Epithelial cell of prostate (primary cell): ENCODE data around the gene GSG1L2.
"Not testable (repeated sequence)": the region's sequence is repeated elsewhere in the genome, so short reads cannot be mapped to it uniquely, and the experiment has no call there.

Experiments
- DNase-seq: peaks from one replicate; pipeline ENCODE4 v3.0.0-alpha.2; 2011; ENCODE audit warnings: low read depth, low spot score
- H3K27ac ChIP-seq: fragments of 450-650 bp; 2 replicates; pipeline ENCODE4 v1.5.1; 2017; ENCODE audit warnings: mild to moderate bottlenecking

Gene GSG1L2

DNA sequence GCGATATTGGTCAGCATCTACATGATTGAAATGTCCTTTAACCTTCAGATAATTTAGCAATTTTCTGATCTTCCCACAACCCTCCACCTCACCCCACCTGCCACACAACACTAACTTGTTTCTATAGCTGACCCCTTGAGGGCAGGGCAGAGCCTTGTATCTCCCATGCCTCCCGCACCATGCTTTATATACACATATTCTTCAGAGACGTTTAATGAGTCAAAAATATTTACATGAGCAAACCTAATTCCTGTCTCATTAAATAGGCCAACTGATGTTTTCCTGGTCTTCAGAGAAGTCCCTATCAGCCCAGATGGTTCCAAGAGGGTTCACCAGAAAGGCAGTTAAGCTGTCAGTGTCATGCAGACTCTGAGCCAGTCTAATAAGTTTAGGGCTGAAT is 23.9 kb downstream of the GSG1L2 start:
- no peak overlapping the region for H3K27ac ChIP-seq
- no peak for DNase-seq

DNA sequence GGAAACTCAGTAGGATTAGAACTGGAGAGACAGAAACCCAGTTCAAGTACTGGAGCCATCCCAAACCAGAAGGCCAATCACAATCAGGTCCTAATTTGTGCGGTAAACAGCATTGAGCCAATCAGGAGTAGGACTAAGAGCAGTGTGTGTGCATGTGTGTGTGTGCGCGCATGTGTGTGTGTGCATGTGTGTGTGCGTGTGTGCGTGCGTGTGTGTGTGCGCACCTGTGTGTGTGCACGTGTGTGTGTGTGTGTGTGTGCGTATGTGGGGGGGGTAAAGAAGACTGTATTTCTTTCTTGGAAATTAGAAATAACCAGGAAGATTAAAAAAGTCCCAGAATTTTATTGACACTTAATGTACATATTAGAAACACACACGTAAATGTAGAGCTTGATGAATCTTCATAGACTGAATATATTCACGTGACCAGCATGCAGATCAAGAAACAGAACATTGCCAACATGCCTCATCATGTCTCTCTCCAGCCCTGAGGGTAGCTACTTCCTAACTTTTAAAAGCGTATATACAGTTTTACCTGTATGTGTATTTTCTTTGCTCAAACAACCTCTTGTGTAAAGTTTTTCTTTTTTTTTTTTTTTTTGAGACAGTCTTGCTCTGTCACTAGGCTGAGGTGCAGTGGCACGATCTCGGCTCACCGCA is 29.6 kb downstream of the GSG1L2 start:
- no peak overlapping the region for H3K27ac ChIP-seq
- no peak for DNase-seq

DNA sequence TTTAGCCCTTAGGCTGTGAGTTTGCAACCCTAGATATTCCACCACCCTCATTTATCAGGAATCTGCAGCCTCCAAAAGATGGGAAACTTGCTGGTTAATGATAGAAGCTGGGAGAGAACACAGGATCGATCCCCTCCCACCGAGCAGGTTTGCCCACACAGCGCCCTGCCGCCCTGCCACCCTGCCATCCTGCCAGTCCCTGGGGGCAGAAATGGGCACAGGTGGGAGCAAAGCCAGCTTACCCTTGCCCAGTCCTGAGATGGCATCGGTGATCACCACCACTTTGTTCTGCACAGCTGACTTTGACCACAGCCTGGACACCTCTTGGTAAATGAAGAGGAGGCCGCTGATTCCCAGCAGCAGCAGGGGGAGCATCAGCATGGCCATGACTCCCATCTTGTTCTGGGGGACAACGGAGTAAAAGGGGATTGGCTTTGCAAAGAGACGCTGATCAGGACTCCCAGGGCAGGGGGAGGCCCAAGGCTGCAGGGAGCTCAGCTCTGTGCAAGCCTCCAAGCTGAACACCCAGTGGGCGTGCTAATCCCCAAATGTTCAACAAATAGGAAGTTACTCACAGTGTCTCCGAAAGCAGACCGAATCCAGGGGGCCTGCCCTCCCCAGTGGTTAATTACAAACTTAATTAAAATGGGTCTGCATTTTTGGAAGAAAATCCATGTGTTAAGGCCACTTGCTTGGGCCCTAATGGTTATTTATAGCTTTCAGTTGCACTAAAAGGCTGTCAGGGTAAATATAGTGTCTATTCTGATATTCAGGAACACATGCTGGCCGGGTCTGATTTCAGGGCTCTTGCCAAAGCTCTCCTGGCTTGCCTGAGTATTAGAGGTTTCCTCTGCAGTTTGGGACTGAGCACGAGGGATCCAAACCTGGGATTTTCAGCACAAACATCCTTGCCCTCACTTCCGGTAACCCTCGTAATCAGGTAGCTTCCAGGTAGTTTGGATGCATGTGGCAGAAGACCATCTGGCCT is 30.7 kb downstream of the GSG1L2 start, which contains the start of gene DHRS7C:
TSS of gene DHRS7C (minus strand) at position 704 of the 988 bp plus-strand sequence. CDS start at position 396, 308 bp downstream.
- DNase-seq, result no peak
- H3K27ac ChIP-seq, result no peak within 1 kb of the TSS

DNA sequence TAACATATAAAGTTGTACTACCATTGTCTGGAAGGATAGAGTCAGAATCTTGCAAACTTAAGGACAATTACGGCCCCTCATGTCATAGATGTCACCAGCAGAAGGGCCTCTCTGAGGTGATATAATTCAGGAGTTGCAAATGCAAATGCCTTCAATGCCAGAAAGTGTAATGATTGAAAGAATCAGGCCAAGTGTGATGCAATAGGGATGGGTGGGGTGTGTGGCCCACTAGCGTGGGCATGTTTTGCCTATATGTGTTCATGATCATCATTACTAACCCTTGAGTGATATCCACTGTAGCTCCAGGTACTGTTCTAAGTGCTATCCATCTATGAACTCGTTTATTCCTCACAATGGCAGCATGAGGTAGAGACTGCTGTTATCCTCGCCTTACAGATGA is 31.6 kb downstream of the GSG1L2 start:
- no peak overlapping the region for H3K27ac ChIP-seq
- DNase-seq, result no peak

DNA sequence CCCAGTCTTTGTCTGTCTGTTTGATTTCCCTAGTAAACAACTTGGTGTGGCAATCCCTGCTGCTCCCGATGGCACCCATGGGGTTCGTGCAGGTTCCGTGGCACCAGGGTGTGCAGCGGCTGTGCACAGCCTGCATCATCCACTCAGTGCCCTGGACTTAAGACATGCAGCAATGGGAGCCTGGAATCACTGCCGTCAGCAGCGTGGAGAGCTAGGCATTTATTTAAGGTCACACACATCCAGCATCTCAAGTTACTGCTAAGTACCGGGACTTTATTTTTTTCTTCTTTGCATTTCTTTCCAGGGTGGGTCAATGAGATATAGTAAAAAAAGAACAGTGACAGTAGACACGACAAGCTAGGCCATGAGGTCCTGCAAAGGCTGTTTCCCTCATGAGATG is 33.3 kb downstream of the GSG1L2 start:
- DNase-seq, result no peak
- H3K27ac ChIP-seq, result no peak overlapping the region

DNA sequence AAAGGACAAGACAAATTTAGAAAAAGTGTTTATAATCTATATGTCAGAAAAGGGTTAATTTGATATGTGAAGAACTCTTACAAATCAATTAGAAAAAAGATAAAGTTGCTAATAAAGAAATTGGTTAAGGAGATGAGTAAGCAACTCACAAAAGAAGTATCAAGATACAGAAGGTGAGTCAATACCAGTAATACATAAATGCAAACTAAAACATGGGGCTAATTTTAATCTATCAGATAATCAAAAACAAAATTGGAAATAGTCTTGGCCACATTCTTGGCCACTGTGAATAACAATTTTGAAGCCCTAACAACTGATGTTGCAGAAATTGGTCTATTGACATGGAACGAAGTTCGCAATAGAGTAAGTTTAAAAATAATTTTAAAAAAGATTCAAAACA is 37.3 kb downstream of the GSG1L2 start:
- no peak overlapping the region for H3K27ac ChIP-seq
- DNase-seq, result no peak

DNA sequence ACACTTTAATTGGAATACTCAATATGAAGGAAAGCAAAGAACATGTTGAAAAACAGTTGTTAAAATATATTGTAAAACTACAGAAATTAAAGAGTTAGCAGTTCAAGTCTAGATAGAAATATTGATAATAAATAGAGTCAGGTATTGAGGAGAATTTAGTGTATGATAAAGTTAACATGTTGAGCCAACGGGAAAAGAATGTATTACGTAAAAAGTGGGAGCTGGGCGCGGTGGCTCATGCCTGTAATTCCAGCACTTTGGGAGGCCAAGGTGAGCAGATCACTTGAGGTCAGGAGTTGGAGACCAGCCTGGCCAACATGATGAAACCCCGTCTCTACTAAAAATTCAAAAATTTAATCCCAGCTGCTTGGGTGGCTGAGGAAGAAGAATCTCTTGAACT is 38.4 kb downstream of the GSG1L2 start:
- H3K27ac ChIP-seq, DNase-seq: not testable (repeated sequence)

DNA sequence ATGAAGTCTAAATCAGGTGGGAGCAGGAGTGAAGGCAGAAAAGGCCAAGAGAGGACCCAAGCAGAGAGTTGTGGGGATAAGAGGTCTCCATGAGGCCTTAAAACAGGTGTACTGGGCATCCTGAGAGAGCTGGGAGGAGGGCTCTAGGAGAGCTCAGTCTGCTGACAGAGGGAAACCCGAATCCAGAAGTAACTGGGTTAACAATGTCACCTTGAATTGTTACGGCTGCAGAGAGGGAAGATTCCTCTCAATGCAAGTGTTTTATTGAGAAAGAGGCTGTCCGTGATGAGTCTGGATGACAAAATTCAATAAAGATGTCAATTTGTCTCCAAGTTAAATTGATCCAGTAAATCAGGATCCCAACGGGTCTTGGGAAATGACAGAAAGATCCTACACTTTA is 38.8 kb downstream of the GSG1L2 start:
- no peak overlapping the region for H3K27ac ChIP-seq
- DNase-seq, result no peak

DNA sequence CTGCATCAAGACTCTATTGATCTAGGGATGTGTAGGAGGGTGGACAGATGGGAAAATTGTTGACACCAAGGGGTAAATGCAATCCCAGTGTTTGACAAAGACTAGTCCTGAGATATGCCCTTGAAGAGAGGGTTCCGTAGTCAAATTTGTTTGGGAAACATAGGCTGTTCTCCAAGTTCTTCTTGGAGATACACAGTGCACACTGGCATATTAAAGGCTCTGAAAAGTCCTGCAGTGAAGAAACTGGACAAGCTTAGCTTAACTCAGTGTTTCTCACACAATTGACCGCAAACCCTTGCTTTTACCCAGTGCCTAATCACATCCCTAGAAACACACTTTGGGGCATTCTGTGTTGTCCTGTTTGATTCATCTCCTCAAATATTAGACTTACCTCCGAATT is 41.3 kb downstream of the GSG1L2 start:
- DNase-seq, result no peak

GRCh38 chr17:9776911-9777310 is 45.0 kb downstream of the GSG1L2 start:
- no peak for DNase-seq
- no peak overlapping the region for H3K27ac ChIP-seq

More for the DNA sequence above, 41.3 kb downstream of the GSG1L2 start:
- H3K27ac ChIP-seq, result no peak overlapping the region

DNA sequence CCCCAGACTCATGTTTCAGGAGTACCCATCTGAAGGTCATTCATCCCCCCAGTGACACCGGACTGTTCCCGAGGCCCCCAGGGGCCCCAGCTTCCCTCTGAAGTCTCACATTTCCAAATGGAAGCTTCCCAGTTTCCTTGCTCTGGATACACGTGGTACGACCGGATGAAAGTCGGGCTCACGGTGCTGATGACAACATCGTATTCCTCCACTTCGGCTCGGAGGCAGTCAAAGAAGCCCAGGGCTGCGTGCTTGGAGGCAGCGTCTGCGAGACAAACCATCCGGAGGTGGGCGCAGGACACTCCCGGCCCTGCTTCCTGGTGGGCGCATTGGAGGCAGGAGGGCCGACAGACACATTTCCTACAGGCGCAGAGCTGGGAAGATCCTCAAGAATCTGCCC is 49.2 kb downstream of the GSG1L2 start:
- no peak overlapping the region for H3K27ac ChIP-seq
- DNase-seq, result no peak

DNA sequence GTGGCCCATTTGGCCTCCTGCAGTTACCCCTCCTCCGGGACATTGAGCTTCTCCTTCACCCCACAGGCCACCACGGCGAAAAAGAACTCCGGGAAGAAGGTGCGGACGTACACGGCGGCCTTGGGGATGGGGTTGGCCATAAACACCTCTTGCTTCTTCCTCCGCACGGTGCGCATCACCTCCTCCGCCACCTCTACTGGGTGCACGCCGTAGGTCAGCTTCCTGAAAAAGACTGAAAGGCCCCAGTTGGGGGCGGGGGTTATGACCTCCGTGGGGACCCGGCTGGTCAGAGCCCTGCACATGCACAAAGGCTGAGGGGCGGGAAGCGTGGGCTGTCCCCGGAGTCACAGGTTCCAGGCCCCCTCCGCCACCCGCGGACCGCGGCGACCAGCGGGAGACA is 50.4 kb downstream of the GSG1L2 start:
- DNase-seq, result no peak
- no peak overlapping the region for H3K27ac ChIP-seq

GRCh38 chr17:9769036-9769695 is 52.7 kb downstream of the GSG1L2 start:
- DNase-seq, result no peak
- H3K27ac ChIP-seq, result no peak overlapping the region

GRCh38 chr17:9768381-9768934 is 53.4 kb downstream of the GSG1L2 start:
- no peak for DNase-seq
- H3K27ac ChIP-seq, result no peak overlapping the region

DNA sequence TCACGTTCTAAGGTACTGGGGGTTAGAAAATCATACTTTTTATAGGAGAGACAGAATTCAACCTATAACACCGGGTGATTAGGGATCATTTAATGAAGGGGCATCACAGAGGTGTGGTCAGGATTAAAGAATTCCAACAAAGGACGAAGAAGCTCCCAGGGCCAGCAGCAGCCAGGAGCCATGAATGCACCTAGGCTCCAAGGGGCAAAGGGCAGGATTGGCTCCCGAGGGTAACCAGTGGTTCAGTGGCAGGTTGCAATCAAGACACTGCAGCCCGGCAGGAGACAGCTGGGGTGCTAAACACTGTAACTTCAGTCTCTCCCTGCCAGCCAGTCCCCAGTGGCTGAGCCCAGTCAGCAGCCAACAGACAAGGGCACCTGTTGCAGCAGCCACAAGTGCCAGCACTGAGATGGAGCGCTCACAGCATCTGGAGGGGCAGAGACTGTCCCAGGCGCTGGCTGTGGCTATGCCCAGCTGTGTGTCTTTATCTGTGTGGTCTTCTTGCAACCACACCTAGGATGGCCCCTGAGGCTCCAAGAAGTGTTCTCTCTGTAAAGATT is 54.4 kb downstream of the GSG1L2 start:
- H3K27ac ChIP-seq, result no peak overlapping the region
- DNase-seq, result no peak

GRCh38 chr17:9766970-9767369 is 54.9 kb downstream of the GSG1L2 start:
- H3K27ac ChIP-seq, result no peak overlapping the region
- no peak for DNase-seq

DNA sequence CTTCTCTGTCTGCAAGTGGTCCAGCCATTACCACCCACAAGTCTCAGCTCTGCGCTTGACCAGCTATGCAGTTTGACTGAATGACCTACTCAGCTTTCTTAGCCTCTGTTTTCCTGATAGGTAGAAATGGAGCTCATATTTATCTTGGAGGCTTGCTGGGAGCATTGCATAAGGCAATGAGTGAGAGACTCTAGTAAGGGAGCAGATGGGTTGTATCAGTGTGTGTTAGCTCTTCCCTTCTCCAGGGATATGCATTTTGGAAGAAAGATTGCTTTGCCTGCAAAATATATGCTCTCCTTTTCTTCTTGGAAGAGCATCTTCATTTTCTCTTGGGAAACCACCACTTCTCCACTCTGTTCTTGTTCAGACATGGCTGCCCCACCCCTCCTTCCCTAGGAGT is 56.6 kb downstream of the GSG1L2 start:
- no peak overlapping the region for H3K27ac ChIP-seq
- no peak for DNase-seq

- H3K27ac ChIP-seq, result no peak overlapping the region
- DNase-seq, result no peak
These were observed 58.2 kb downstream of the GSG1L2 start for GRCh38 chr17:9763643-9764042.

DNA sequence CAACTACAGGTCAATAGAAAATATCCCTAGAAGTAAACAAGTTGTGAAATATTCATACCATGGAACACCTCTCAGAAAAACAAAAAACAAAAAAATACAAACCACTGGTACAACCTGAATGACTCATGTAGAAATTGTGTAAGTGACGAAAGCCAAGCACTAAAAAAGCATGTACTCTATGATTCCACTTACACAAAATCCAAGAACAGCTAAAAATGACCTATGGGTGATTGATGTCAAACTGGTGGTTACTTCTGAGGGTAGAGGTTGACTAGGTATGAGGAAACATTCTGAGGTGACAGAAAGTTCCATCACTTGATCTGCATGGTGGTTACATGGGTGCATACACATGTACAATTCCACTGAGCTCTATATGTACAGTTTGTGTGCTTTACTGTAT is 61.6 kb downstream of the GSG1L2 start:
- no peak for DNase-seq
- H3K27ac ChIP-seq, result no peak overlapping the region

GRCh38 chr17:9755083-9755482 is 66.8 kb downstream of the GSG1L2 start:
- DNase-seq, result no peak
- no peak overlapping the region for H3K27ac ChIP-seq
